Lower lobe of right lung (tissue), 2 donors: Measurements from ENCODE around the gene TIGD1. TPM values are rescaled to one million over a fixed set of nuclear protein-coding genes. Genes with fewer than 3 reads are reported as not detected.

Source experiments
- ATAC-seq, 2 donors: fragments of 200-7000 bp; cut with Tn5 transposase; one replicate each; pipeline ENCODE4 v1.9.1; 2020 to 2022; ENCODE audit warnings: mild to moderate bottlenecking in 2 of 2, moderate library complexity in 2 of 2
- DNase-seq: peaks from one replicate; pipeline ENCODE4 v3.0.0-alpha.2; 2020
- H3K27ac ChIP-seq: fragments of 200-600 bp; one replicate; pipeline ENCODE4 v1.8.0; 2022
- H3K27me3 ChIP-seq: fragments of 200-600 bp; one replicate; pipeline ENCODE4 v1.8.0; 2022; ENCODE audit warnings: low read depth
- H3K36me3 ChIP-seq: fragments of 200-600 bp; one replicate; pipeline ENCODE4 v1.8.0; 2022; ENCODE audit warnings: mild to moderate bottlenecking
- H3K4me1 ChIP-seq: fragments of 200-600 bp; one replicate; pipeline ENCODE4 v1.8.0; 2022
- H3K4me3 ChIP-seq: fragments of 200-600 bp; one replicate; pipeline ENCODE4 v1.8.0; 2022; ENCODE audit warnings: mild to moderate bottlenecking
- H3K9me3 ChIP-seq: fragments of 200-600 bp; one replicate; pipeline ENCODE4 v1.8.0; 2022
- intact Hi-C: fragments of 100-400 bp; cut with DNase I; formaldehyde crosslinking; loops from one replicate; pipeline ENCODE4 v1.11.0; 2022
- total RNA-seq: library from RNA; stranded (reverse); fragmentation: NEBNext Ultra II Directional; extraction: Animal tissue kit (Norgen Biotek cat#: 25700); gene quantifications from one replicate; pipeline ENCODE4 v1.2.1, GENCODE V29; 2021
- TF ChIP-seq, protein P1 (sequence below): fragments of 200-600 bp; IDR thresholded peaks from one replicate; pipeline ENCODE4 v1.8.0; 2022; ENCODE audit warnings: antibody characterized with exemption, mild to moderate bottlenecking
- donor health status: DM: no; HTN: yes; CAD: no; lungs with severe emphysema.

Gene TIGD1
- total RNA-seq, 1 donor from 2014 or later = 3.7 TPM

DNA sequence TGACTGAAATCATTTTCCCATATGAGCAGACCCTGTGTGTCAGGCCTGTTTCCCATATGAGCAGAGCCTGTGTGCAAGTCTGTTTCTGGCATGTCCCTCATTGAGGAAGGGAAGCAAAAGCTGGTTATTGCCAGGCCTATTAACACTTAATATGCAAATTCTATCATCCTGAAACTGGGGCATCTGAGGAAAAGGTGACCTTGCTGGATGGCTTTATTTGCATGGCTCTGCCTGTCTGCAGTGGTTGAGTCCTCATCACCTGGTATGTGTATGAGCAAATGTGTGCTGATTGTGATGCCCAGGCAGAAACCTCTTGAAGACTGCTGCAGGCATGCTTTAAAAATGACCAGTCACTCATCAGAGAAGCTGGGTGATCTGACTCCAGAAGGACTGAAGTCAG lies 31.4 kb upstream of the TIGD1 start:
- TF ChIP-seq, protein P1, sequence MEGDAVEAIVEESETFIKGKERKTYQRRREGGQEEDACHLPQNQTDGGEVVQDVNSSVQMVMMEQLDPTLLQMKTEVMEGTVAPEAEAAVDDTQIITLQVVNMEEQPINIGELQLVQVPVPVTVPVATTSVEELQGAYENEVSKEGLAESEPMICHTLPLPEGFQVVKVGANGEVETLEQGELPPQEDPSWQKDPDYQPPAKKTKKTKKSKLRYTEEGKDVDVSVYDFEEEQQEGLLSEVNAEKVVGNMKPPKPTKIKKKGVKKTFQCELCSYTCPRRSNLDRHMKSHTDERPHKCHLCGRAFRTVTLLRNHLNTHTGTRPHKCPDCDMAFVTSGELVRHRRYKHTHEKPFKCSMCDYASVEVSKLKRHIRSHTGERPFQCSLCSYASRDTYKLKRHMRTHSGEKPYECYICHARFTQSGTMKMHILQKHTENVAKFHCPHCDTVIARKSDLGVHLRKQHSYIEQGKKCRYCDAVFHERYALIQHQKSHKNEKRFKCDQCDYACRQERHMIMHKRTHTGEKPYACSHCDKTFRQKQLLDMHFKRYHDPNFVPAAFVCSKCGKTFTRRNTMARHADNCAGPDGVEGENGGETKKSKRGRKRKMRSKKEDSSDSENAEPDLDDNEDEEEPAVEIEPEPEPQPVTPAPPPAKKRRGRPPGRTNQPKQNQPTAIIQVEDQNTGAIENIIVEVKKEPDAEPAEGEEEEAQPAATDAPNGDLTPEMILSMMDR = no peak
- Histone ChIP-seq H3K4me1 (no peaks in the 10 kb centered on the region), H3K27me3 (no peaks in the 10 kb centered on the region), H3K4me3 (no peak overlapping the region), H3K27ac (no peak overlapping the region), H3K9me3 (no peaks in the 10 kb centered on the region), H3K36me3 (peaks cover 35% of the 10 kb centered on the region)
- DNase-seq (no peak), ATAC-seq (peak in 1 of 2 donors; percentile 20)
- intact Hi-C loops = no loop called here

DNA sequence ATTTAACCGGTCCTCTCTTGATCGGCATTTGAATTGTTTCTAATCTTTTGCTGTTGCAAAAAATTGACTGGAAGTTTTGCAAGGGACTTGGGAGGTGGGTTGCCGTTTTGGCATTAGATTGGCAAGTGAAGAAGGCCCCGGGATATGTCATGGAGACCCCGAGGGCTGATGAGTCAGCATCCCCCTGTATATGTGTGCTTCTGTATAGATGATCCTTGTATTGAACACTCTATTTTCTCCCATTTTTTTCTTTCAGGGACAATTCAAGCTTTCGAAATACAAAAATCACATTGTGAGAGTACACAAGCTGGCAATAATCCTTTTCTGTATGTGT lies 30.3 kb upstream of the TIGD1 start:
- H3K36me3 ChIP-seq = peaks cover 44% of the 10 kb centered on the region
- H3K27ac ChIP-seq = no peak overlapping the region
- intact Hi-C loops = no loop called here
- no peak for DNase-seq
- ATAC-seq = peak in 1 of 2 donors; percentile 32
- TF ChIP-seq, protein P1 = no peak
- no peaks in the 10 kb centered on the region for H3K4me1 ChIP-seq
- no peaks in the 10 kb centered on the region for H3K9me3 ChIP-seq
- H3K4me3 ChIP-seq = no peak overlapping the region
- no peaks in the 10 kb centered on the region for H3K27me3 ChIP-seq

DNA sequence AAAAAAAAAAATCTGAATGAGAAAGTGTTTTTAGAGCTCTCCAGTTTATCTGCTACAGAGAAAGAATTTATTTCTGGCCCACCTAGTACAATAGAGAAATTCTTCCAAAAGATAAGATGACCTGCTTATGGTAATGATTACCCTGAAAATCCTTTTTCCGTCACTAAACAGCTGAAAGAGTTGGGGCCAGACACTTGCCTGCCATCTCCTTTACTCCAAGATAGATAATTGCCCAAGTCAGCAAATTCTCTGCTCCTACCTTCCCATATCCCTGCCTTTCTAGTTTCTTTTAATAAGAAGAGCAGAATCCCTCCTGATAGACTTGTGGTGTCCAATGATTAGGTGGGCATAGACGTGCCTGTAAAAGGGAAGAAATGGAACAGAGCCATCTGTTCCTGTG lies 28.3 kb upstream of the TIGD1 start:
- DNase-seq (no peak), ATAC-seq (no peak)
- H3K36me3 ChIP-seq = peaks cover 63% of the 10 kb centered on the region
- no peak overlapping the region for H3K27ac ChIP-seq
- H3K9me3 ChIP-seq = no peaks in the 10 kb centered on the region
- TF ChIP-seq, protein P1 = no peak
- no peaks in the 10 kb centered on the region for H3K4me1 ChIP-seq
- intact Hi-C loops = no loop called here
- H3K4me3 ChIP-seq = no peak overlapping the region
- H3K27me3 ChIP-seq = no peaks in the 10 kb centered on the region

GRCh38 chr2:232577841-232578240 lies 27.5 kb upstream of the TIGD1 start:
- Histone ChIP-seq H3K27me3 (no peaks in the 10 kb centered on the region), H3K4me1 (no peaks in the 10 kb centered on the region), H3K36me3 (peaks cover 70% of the 10 kb centered on the region), H3K9me3 (no peaks in the 10 kb centered on the region), H3K27ac (no peak overlapping the region), H3K4me3 (no peak overlapping the region)
- DNase-seq (no peak), ATAC-seq (no peak)
- intact Hi-C loops = no loop called here
- TF ChIP-seq, protein P1 = no peak

DNA sequence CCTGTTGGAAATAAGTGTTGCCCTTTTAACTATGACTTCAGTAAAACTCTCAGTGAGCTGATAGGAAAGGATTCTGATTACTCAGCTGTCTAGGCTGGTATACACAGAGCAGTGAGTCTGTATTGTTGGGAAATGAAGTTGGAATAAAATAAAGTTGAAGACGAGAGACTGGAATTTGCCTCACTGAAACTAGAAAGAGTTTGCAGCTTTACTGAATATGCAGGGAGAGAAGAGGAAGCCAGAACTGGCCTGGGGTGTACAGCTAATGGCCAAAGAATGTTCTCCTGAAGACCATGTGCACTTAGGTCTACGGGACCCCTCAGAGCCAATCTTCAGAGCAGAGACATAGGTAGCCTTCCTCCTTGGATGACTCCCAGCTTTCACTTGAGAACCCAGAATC lies 26.6 kb upstream of the TIGD1 start:
- no peak for ATAC-seq
- Histone ChIP-seq H3K36me3 (peaks cover 74% of the 10 kb centered on the region), H3K27ac (no peak overlapping the region), H3K27me3 (no peaks in the 10 kb centered on the region), H3K4me1 (no peaks in the 10 kb centered on the region), H3K4me3 (no peak overlapping the region), H3K9me3 (no peaks in the 10 kb centered on the region)
- intact Hi-C loops = no loop called here
- TF ChIP-seq, protein P1 = no peak
- DNase-seq = no peak

- TF ChIP-seq, protein P1 = no peak
- ATAC-seq (no peak), DNase-seq (no peak)
- H3K9me3 ChIP-seq = no peaks in the 10 kb centered on the region
- H3K27me3 ChIP-seq = no peaks in the 10 kb centered on the region
- H3K27ac ChIP-seq = no peak overlapping the region
- intact Hi-C loops = no loop called here
- H3K4me1 ChIP-seq = no peaks in the 10 kb centered on the region
- no peak overlapping the region for H3K4me3 ChIP-seq
- H3K36me3 ChIP-seq = peaks cover 74% of the 10 kb centered on the region
Observed at GRCh38 chr2:232575404-232575746, 25.0 kb upstream of the TIGD1 start.
